ENCODE data around the gene PEAR1. TPM values are rescaled to one million over a fixed set of nuclear protein-coding genes. Genes with fewer than 3 reads are reported as not detected.

The PEAR1 gene
- total RNA-seq, 1 donor from 2014 or later, result 50.7 TPM

DNA sequence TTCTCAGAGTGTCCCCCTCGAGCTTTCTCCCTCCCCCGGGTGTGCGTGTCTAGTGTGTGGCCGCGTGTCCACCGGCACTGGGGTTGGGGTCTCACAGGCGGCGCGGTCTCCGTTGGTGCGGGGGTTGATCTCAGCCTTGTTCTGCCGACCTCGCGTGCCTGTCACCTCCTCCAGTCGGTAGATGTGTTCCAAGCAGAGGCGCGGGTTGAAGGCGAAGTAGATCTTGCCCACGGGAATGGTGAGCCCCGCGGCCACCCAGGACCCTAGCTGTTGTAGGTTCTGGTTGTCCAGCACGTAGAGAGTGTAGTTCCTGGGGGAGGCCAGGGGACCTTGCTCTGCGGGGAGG, 44.4 kb upstream of the PEAR1 start:
- Mint-ChIP-seq H3K4me3 (ENCODE audit: unreplicated experiment) (no peak overlapping the region), H3K27ac (ENCODE audit: unreplicated experiment) (no peak overlapping the region), H3K36me3 (ENCODE audit: low read depth, unreplicated experiment) (no peaks in the 10 kb centered on the region), H3K4me1 (ENCODE audit: unreplicated experiment) (peaks cover 10% of the 10 kb centered on the region), H3K9me3 (ENCODE audit: unreplicated experiment) (no peaks in the 10 kb centered on the region), H3K27me3 (ENCODE audit: unreplicated experiment) (peaks cover 39% of the 10 kb centered on the region)
- TF ChIP-seq, protein P1, sequence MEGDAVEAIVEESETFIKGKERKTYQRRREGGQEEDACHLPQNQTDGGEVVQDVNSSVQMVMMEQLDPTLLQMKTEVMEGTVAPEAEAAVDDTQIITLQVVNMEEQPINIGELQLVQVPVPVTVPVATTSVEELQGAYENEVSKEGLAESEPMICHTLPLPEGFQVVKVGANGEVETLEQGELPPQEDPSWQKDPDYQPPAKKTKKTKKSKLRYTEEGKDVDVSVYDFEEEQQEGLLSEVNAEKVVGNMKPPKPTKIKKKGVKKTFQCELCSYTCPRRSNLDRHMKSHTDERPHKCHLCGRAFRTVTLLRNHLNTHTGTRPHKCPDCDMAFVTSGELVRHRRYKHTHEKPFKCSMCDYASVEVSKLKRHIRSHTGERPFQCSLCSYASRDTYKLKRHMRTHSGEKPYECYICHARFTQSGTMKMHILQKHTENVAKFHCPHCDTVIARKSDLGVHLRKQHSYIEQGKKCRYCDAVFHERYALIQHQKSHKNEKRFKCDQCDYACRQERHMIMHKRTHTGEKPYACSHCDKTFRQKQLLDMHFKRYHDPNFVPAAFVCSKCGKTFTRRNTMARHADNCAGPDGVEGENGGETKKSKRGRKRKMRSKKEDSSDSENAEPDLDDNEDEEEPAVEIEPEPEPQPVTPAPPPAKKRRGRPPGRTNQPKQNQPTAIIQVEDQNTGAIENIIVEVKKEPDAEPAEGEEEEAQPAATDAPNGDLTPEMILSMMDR (IDR thresholded peaks at IDR 0.05; ENCODE audit: unreplicated experiment), result no peak
- DNase-seq (ENCODE audit: low spot score), result no peak

DNA sequence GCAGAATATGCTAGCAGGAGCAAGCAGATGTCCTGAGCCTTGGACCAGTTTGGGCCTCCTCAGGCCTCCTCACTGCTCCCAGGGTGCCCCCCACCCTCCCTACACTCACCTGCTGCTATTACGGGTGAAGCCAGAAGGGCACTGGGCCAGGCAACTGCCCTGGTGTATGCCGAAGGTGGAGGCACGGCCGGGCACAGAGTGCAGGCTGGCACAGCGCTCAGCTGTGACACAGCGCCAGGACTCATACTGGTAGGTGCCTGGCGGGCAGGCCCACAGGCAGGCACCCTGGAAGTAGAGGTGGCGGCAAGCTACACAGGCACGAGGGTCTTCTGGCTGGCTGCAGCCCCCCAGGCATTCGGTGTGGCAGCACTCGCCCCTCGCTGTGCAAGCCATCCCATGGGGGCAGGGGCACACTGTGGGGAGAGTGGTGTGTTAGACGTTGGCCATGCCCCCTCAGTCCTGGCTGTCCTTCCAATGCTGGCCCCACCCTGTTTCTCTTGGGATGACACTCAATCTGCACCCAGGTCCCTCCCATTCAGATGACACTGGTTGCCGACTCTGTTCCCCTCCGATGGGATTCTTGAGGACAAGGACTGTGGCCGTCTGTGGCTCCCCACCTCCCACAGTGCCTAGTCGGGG, 41.6 kb upstream of the PEAR1 start:
- TF ChIP-seq, protein P1 (IDR thresholded peaks at IDR 0.05; ENCODE audit: unreplicated experiment), result no peak
- DNase-seq (ENCODE audit: low spot score), result no peak

DNA sequence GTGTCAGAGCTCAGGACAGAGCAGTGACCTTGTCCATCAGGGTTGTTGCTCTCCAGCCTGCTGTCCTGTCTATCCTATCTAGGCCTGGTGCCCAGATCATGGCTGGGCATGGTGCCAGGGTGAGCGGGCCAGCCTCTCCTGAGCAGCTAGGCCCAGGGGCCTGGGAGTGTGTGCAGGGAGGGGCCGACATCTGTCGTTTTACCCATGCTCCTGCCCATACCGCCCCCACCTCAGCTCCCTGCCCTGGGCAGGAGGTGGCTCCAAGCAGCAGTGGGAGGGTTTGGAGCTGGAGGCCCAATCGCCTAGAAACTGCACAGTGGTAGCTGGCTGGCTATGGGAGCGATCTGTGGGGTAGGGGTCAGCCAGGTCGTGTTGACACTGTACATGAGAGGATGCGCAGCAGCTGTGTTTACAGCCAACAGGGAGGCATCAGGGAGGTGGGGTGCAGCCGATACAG, 41.1 kb upstream of the PEAR1 start:
- no peak for DNase-seq (ENCODE audit: low spot score)
- Mint-ChIP-seq H3K9me3 (ENCODE audit: unreplicated experiment) (no peaks in the 10 kb centered on the region), H3K36me3 (ENCODE audit: low read depth, unreplicated experiment) (no peaks in the 10 kb centered on the region), H3K27ac (ENCODE audit: unreplicated experiment) (no peak overlapping the region), H3K4me1 (ENCODE audit: unreplicated experiment) (peaks cover 8% of the 10 kb centered on the region), H3K4me3 (ENCODE audit: unreplicated experiment) (no peak overlapping the region), H3K27me3 (ENCODE audit: unreplicated experiment) (peaks cover 33% of the 10 kb centered on the region)
- TF ChIP-seq, protein P1 (IDR thresholded peaks at IDR 0.05; ENCODE audit: unreplicated experiment), result no peak

More for the DNA sequence above, 41.6 kb upstream of the PEAR1 start:
- H3K36me3 Mint-ChIP-seq (ENCODE audit: low read depth, unreplicated experiment), result no peaks in the 10 kb centered on the region
- H3K27ac Mint-ChIP-seq (ENCODE audit: unreplicated experiment), result no peak overlapping the region
- H3K27me3 Mint-ChIP-seq (ENCODE audit: unreplicated experiment), result peaks cover 28% of the 10 kb centered on the region
- H3K9me3 Mint-ChIP-seq (ENCODE audit: unreplicated experiment), result no peaks in the 10 kb centered on the region
- peaks cover 8% of the 10 kb centered on the region for H3K4me1 Mint-ChIP-seq (ENCODE audit: unreplicated experiment)
- no peak overlapping the region for H3K4me3 Mint-ChIP-seq (ENCODE audit: unreplicated experiment)

DNA sequence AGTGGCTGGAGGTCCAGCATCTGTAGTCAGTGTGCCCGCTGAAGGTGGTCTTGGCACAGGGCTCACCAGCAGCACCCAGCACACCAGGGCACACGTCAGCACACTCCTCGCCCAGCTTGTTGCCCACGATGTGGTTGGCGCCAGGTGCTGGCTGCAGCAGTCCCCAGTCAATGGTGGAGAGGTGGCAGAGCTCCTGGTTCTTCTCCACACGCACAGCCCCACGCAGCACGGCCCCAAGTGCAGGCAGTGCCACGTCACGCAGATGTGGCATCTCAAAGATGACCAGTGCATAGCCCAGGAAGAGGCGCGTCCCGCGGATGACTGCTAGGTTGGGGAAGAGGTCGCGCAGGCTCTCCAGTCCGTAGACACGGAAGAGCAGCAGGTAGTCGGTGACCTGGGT, 39.8 kb upstream of the PEAR1 start:
- peaks cover 36% of the 10 kb centered on the region for H3K27me3 Mint-ChIP-seq (ENCODE audit: unreplicated experiment)
- H3K36me3 Mint-ChIP-seq (ENCODE audit: low read depth, unreplicated experiment), result no peaks in the 10 kb centered on the region
- peaks cover 7% of the 10 kb centered on the region for H3K4me1 Mint-ChIP-seq (ENCODE audit: unreplicated experiment)
- TF ChIP-seq, protein P1 (IDR thresholded peaks at IDR 0.05; ENCODE audit: unreplicated experiment), result no peak
- H3K27ac Mint-ChIP-seq (ENCODE audit: unreplicated experiment), result no peak overlapping the region
- DNase-seq (ENCODE audit: low spot score), result no peak
- no peaks in the 10 kb centered on the region for H3K9me3 Mint-ChIP-seq (ENCODE audit: unreplicated experiment)
- H3K4me3 Mint-ChIP-seq (ENCODE audit: unreplicated experiment), result no peak overlapping the region

DNA sequence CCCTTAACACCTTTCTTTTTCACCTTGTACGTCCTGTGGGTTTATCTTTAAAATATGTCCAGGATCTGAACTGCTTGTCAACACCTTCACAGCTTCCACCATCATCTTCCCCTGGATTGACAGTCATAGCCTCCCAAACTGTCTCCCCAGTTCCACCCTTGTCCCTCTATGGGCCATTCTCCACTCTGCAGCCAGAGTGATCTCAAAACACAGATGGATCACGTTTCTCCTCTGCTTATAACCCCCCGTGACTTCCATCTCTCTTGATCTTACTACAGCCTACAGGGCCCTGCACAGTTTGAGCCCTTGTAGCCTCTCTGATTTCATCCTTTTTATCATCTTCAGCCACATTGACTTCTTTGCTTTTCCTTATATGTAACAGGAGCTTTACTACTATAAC, 38.9 kb upstream of the PEAR1 start:
- H3K4me3 Mint-ChIP-seq (ENCODE audit: unreplicated experiment), result no peak overlapping the region
- peaks cover 37% of the 10 kb centered on the region for H3K27me3 Mint-ChIP-seq (ENCODE audit: unreplicated experiment)
- H3K27ac Mint-ChIP-seq (ENCODE audit: unreplicated experiment), result no peak overlapping the region
- H3K4me1 Mint-ChIP-seq (ENCODE audit: unreplicated experiment), result peaks cover 6% of the 10 kb centered on the region
- TF ChIP-seq, protein P1 (IDR thresholded peaks at IDR 0.05; ENCODE audit: unreplicated experiment), result no peak
- DNase-seq (ENCODE audit: low spot score), result no peak
- H3K9me3 Mint-ChIP-seq (ENCODE audit: unreplicated experiment), result no peaks in the 10 kb centered on the region
- H3K36me3 Mint-ChIP-seq (ENCODE audit: low read depth, unreplicated experiment), result no peaks in the 10 kb centered on the region

Data from endothelial cell (in vitro differentiated cells).